Astrocyte (in vitro differentiated cells and primary cell): Measurements from ENCODE around the gene C2orf42.

Experiments used
- EZH2 ChIP-seq: IDR thresholded peaks from 2 replicates; pipeline ENCODE4 v1.6.1; 2012; ENCODE audit warnings: mild to moderate bottlenecking, low read length, inconsistent platforms; ENCODE audit not compliant: insufficient read depth
- TF ChIP-seq, protein P1 (sequence below): IDR thresholded peaks from 2 replicates; pipeline ENCODE4 v1.5.1; 2011; ENCODE audit warnings: low read depth, mild to moderate bottlenecking, inconsistent platforms, low read length, moderate library complexity; ENCODE audit not compliant: insufficient read depth

DNA sequence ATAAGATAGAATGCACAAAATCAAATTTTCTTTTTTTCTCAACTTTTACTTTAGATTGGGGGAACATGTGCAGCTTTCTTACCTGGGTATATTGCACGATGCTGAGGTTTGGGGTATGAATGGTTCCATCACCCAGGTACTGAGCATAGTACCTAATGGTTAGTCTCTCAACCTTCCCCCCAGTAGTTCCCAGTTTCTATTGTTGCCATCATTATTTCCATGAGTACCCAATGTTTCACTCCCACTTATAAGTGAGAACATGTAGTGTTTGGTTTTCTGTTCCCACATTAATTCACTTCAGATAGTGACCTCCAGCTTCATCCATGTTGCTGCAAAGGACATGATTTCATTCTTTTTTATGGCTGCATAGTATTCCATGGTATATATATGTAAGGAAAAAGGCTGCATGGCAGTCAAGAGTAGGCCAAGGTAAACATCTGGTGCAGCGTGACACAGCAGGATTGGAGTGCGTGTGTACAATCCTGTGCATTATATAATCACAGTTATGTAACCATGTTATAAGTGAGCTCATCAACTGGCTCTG lies 10.5 kb upstream of the C2orf42 start:
- TF ChIP-seq, protein P1, sequence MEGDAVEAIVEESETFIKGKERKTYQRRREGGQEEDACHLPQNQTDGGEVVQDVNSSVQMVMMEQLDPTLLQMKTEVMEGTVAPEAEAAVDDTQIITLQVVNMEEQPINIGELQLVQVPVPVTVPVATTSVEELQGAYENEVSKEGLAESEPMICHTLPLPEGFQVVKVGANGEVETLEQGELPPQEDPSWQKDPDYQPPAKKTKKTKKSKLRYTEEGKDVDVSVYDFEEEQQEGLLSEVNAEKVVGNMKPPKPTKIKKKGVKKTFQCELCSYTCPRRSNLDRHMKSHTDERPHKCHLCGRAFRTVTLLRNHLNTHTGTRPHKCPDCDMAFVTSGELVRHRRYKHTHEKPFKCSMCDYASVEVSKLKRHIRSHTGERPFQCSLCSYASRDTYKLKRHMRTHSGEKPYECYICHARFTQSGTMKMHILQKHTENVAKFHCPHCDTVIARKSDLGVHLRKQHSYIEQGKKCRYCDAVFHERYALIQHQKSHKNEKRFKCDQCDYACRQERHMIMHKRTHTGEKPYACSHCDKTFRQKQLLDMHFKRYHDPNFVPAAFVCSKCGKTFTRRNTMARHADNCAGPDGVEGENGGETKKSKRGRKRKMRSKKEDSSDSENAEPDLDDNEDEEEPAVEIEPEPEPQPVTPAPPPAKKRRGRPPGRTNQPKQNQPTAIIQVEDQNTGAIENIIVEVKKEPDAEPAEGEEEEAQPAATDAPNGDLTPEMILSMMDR, result no peak
- no peak for TF ChIP-seq EZH2
